Left lung (tissue), 10 donors: ENCODE measurements around the gene UBA52. TPM values are rescaled to one million over a fixed set of nuclear protein-coding genes. Genes with fewer than 3 reads are reported as not detected.
"Not testable (repeated sequence)": the region's sequence is repeated elsewhere in the genome, so short reads cannot be mapped to it uniquely, and the experiment has no call there.

Experiments used
- ATAC-seq: fragments of 200-7000 bp; cut with Tn5 transposase; one replicate; pipeline ENCODE4 v1.9.1; 2020; ENCODE audit warnings: moderate library complexity
- DNase-seq, 4 donors: peaks; one replicate each; pipeline ENCODE4 v3.0.0-alpha.2; 2013 to 2020
- H3K27ac ChIP-seq, 2 donors: fragments of 200-600 bp; sonication (generic) in 1 of 2; one replicate each; pipeline versions ENCODE4 v1.5.0 to v1.8.0; 2020 to 2021
- H3K27me3 ChIP-seq, 2 donors: fragments of 200-600 bp; sonication (generic) in 1 of 2; one replicate each; pipeline versions ENCODE4 v1.5.0 to v1.8.0; 2020 to 2021
- H3K36me3 ChIP-seq, 2 donors: fragments of 200-600 bp; sonication (generic) in 1 of 2; one replicate each; pipeline versions ENCODE4 v1.5.0 to v1.8.0; 2020 to 2021
- H3K4me1 ChIP-seq, 2 donors: fragments of 200-600 bp; one replicate each; pipeline ENCODE4 v1.8.0; 2021
- H3K4me3 ChIP-seq, 2 donors: fragments of 200-600 bp; sonication (generic) in 1 of 2; one replicate each; pipeline versions ENCODE4 v1.5.0 to v1.8.0; 2020 to 2021; ENCODE audit warnings: mild to moderate bottlenecking in 1 of 2
- H3K9me3 ChIP-seq, 2 donors: fragments of 200-600 bp; sonication (generic) in 1 of 2; one replicate each; pipeline versions ENCODE4 v1.5.0 to v1.8.0; 2020 to 2021
- CTCF ChIP-seq, 2 donors: fragments of 200-600 bp; sonication (generic) in 1 of 2; IDR thresholded peaks; one replicate each; pipeline versions ENCODE4 v1.5.0 to v1.8.0; 2021; ENCODE audit warnings: antibody characterized with exemption in 2 of 2
- intact Hi-C, 2 donors: fragments of 100-400 bp; cut with DNase I; formaldehyde crosslinking; loops; one replicate each; pipeline versions ENCODE4 v1.11.2 to v1.14.2; 2022
- polyA plus RNA-seq, 6 donors: library from polyadenylated mRNA; unstranded; fragments of 120-200 nt; gene quantifications; one replicate each; pipeline ENCODE4 v1.2.1, GENCODE V29; 2013; ENCODE audit not compliant: insufficient read length in 6 of 6
- total RNA-seq, 2 donors: library from RNA; stranded (reverse); fragmentation: NEBNext Ultra II Directional; extraction: Animal tissue kit (Norgen Biotek cat#: 25700); gene quantifications; one replicate each; pipeline ENCODE4 v1.2.1, GENCODE V29; 2021
- donor health status: DM: no; HTN: yes; CAD: no.
- donor health status: DM: no; HTN: no; CAD: no.

Gene UBA52
- total and polyA plus RNA-seq, 8 donors, result 875 to 1,008 (median 931) TPM

GRCh38 chr19:18533058-18533457 lies 38.6 kb upstream of the UBA52 start:
- no peak for TF ChIP-seq CTCF (IDR thresholded peaks at IDR 0.05)
- Histone ChIP-seq H3K4me1 (no peaks in the 10 kb centered on the region), H3K36me3 (peaks cover 0 to 72% of the 10 kb centered on the region in 2 donors), H3K4me3 (no peak overlapping the region), H3K9me3 (no peaks in the 10 kb centered on the region), H3K27ac (no peak overlapping the region), H3K27me3 (no peaks in the 10 kb centered on the region)
- intact Hi-C loops, result no loop called here
- no peak for DNase-seq
- ATAC-seq, result no peak

GRCh38 chr19:18536475-18536874 lies 35.2 kb upstream of the UBA52 start:
- H3K27me3 ChIP-seq, result no peaks in the 10 kb centered on the region
- no peak overlapping the region for H3K27ac ChIP-seq
- no peak overlapping the region for H3K4me3 ChIP-seq
- no peak for TF ChIP-seq CTCF (IDR thresholded peaks at IDR 0.05)
- H3K9me3 ChIP-seq, result no peaks in the 10 kb centered on the region
- intact Hi-C loops, result no loop called here
- DNase-seq (no peak), ATAC-seq (no peak)
- peaks cover 0 to 98% of the 10 kb centered on the region in 2 donors for H3K36me3 ChIP-seq
- H3K4me1 ChIP-seq, result peaks cover 0 to 6% of the 10 kb centered on the region in 2 donors

- peaks cover 0 to 15% of the 10 kb centered on the region in 2 donors for H3K4me1 ChIP-seq
- no peak for ATAC-seq
- no peaks in the 10 kb centered on the region for H3K9me3 ChIP-seq
- H3K27me3 ChIP-seq, result no peaks in the 10 kb centered on the region
- H3K27ac ChIP-seq, result no peak overlapping the region
- no peak overlapping the region for H3K4me3 ChIP-seq
- no peak for DNase-seq
- no peak for TF ChIP-seq CTCF (IDR thresholded peaks at IDR 0.05)
- intact Hi-C loops, result no loop called here
- H3K36me3 ChIP-seq, result peaks cover 0 to 92% of the 10 kb centered on the region in 2 donors
These were observed 34.2 kb upstream of the UBA52 start for GRCh38 chr19:18537431-18537830.

- H3K36me3 ChIP-seq, result peaks cover 0 to 85% of the 10 kb centered on the region in 2 donors
- peaks cover 0 to 17% of the 10 kb centered on the region in 2 donors for H3K4me1 ChIP-seq
- TF ChIP-seq CTCF (IDR thresholded peaks at IDR 0.05), result no peak
- no peak overlapping the region for H3K4me3 ChIP-seq
- DNase-seq, result no peak
- H3K9me3 ChIP-seq, result no peaks in the 10 kb centered on the region
- intact Hi-C loops, result no loop called here
- no peak for ATAC-seq
- H3K27ac ChIP-seq, result no peak overlapping the region
- H3K27me3 ChIP-seq, result no peaks in the 10 kb centered on the region
These were observed 33.5 kb upstream of the UBA52 start for GRCh38 chr19:18538115-18538514.

GRCh38 chr19:18539372-18539771 lies 32.3 kb upstream of the UBA52 start:
- H3K27ac ChIP-seq, result no peak overlapping the region
- no peaks in the 10 kb centered on the region for H3K27me3 ChIP-seq
- DNase-seq (no peak), ATAC-seq (no peak)
- peaks cover 0 to 23% of the 10 kb centered on the region in 2 donors for H3K4me1 ChIP-seq
- intact Hi-C loops, result no loop called here
- H3K4me3 ChIP-seq, result no peak overlapping the region
- H3K9me3 ChIP-seq, result no peaks in the 10 kb centered on the region
- TF ChIP-seq CTCF (IDR thresholded peaks at IDR 0.05), result no peak
- peaks cover 0 to 74% of the 10 kb centered on the region in 2 donors for H3K36me3 ChIP-seq

- H3K4me1 ChIP-seq, result peaks cover 0 to 27% of the 10 kb centered on the region in 2 donors
- H3K27ac ChIP-seq, H3K27me3 ChIP-seq, H3K9me3 ChIP-seq, intact Hi-C loops, ATAC-seq, H3K4me3 ChIP-seq, DNase-seq: not testable (repeated sequence)
- peaks cover 0 to 65% of the 10 kb centered on the region in 2 donors for H3K36me3 ChIP-seq
These were observed 31.5 kb upstream of the UBA52 start for GRCh38 chr19:18540200-18540599.
